SK-N-SH treated with all-trans-retinoic acid at 6 μM for 48 hours (cell line): ENCODE results near the gene TSEN54.

Experiments used
- BACH2 ChIP-seq: fragments of 250-450 bp; sonication (Bioruptor Pico); IDR thresholded peaks from 2 replicates; pipeline ENCODE4 v1.9.0; 2021; ENCODE audit warnings: mild to moderate bottlenecking, borderline replicate concordance
- CREB5 ChIP-seq: fragments of 250-450 bp; sonication (Bioruptor Pico); IDR thresholded peaks from 2 replicates; pipeline ENCODE4 v1.5.1; 2020; ENCODE audit warnings: low read depth, mild to moderate bottlenecking, moderate library complexity
- CSDC2 ChIP-seq: fragments of 250-450 bp; sonication (Bioruptor Pico); IDR thresholded peaks from 2 replicates; pipeline ENCODE4 v1.5.0; 2020; ENCODE audit warnings: mild to moderate bottlenecking, moderate library complexity
- PPARA ChIP-seq: fragments of 250-450 bp; sonication (Bioruptor Pico); IDR thresholded peaks from 2 replicates; pipeline ENCODE4 v1.5.0; 2020; ENCODE audit warnings: mild to moderate bottlenecking, borderline replicate concordance
- TCF4 ChIP-seq: fragments of 250-450 bp; sonication (Bioruptor Pico); IDR thresholded peaks from 2 replicates; pipeline ENCODE4 v1.8.0; 2021; ENCODE audit warnings: mild to moderate bottlenecking, moderate library complexity, borderline replicate concordance

- no peak for TF ChIP-seq PPARA (CRISPR knock-in tag)
- no peak for TF ChIP-seq CSDC2 (CRISPR knock-in tag)
- TF ChIP-seq BACH2 (CRISPR knock-in tag) = no peak
- no peak for TF ChIP-seq TCF4
- TF ChIP-seq CREB5 (CRISPR knock-in tag) = no peak
These were observed 41.0 kb upstream of the TSEN54 start for GRCh38 chr17:75475144-75475835.
